Lung microvascular endothelial cell (primary cell): ENCODE data around the gene FAM83G. TPM values are rescaled to one million over a fixed set of nuclear protein-coding genes. Genes with fewer than 3 reads are reported as not detected.
"Not testable (repeated sequence)": the region's sequence is repeated elsewhere in the genome, so short reads cannot be mapped to it uniquely, and the experiment has no call there.

Experiments used
- DNase-seq, 2 donors: peaks; one replicate each; pipeline versions ENCODE4 v3.0.0 to v3.0.0-alpha.2; 2010; ENCODE audit warnings: low read depth in 2 of 2
- total RNA-seq: library from RNA; depleted of rRNA; stranded (reverse); fragments of >200 nt; gene quantifications from 2 replicates; pipeline ENCODE4 v1.2.1, GENCODE V29; 2014

Gene FAM83G, protein sequence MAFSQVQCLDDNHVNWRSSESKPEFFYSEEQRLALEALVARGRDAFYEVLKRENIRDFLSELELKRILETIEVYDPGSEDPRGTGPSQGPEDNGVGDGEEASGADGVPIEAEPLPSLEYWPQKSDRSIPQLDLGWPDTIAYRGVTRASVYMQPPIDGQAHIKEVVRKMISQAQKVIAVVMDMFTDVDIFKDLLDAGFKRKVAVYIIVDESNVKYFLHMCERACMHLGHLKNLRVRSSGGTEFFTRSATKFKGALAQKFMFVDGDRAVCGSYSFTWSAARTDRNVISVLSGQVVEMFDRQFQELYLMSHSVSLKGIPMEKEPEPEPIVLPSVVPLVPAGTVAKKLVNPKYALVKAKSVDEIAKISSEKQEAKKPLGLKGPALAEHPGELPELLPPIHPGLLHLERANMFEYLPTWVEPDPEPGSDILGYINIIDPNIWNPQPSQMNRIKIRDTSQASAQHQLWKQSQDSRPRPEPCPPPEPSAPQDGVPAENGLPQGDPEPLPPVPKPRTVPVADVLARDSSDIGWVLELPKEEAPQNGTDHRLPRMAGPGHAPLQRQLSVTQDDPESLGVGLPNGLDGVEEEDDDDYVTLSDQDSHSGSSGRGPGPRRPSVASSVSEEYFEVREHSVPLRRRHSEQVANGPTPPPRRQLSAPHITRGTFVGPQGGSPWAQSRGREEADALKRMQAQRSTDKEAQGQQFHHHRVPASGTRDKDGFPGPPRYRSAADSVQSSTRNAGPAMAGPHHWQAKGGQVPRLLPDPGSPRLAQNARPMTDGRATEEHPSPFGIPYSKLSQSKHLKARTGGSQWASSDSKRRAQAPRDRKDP
- total RNA-seq = 5.7 and 8.1 TPM in 2 replicates

DNA sequence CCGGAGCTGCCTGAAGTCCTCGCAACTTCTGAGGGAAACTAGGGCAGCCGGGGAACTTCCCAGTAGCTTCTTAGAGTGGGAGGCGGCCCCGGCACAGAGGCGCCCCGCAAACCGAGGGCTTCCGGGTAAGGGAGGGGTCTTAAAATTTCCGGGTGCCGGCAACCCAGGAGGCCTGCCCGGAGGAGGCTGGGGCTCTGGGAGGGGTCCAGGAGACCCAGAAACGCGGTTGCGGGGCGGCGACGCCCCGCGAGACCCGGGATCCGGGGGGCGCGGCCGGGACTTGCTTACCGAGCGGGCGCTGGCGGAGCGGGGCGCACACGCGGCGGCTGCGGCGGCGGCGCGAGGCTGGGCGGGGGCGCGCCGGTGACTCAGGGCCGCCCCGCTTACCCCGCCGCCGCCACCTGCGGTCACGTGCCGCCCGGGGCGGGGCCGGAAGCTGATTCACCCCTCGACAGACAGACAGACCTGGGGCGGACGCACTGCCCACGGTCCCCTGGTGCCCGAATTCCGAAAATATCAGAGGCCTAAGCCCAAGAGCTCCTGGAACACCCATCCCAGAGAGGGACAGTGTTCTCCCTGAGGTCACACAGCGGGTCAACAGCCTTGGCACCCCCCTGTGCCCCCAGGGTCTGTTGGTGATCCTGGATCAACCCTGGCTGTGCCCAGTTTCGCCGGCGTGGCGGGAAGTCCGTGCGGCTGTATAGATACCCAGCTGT lies at the start of gene FAM83G:
FAM83G (minus strand) TSS at position 344 of the 716 bp plus-strand sequence. CDS start 723 bp downstream, outside the sequence.
- peak; percentile 72 to 74 for DNase-seq

DNA sequence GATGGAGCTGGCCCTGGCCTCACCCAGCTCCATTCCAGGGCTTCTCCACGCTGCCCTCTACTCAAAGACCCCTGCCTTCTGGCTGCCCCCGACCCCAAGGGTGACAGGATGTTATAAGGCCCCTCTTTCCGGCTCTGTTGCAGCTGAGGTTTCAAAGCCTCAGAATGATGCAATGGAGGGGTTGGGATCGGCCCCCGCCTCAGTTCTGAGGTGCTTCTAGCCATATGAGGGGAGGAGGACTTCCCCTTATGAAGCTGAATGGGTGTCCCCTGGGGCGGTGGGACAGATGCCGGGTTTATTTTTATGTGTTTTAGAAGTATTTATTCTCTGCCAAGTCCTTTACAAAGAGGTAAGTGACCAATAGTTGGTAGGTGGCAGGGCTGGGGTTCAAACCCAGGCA lies 44.3 kb upstream of the FAM83G start:
- DNase-seq = not testable (repeated sequence)

DNA sequence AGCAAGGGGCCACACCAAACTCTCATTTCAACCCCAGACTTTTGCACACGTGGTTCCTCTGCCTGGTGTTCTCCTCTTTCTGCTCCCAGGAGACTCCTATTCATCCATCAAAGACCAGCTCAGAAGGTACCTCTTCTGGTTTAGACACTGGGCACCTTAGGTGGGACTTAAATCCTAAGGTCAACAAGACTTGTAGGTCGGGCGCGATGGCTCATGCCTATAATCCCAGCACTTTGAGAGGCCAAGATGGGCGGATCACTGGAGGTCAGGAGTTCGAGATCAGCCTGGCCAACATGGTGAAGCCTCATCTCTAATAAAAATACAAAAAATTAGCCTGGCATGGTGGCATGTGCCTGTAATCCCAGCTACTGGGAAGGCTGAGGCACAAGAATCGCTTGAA lies 42.9 kb upstream of the FAM83G start:
- DNase-seq = not testable (repeated sequence)

DNA sequence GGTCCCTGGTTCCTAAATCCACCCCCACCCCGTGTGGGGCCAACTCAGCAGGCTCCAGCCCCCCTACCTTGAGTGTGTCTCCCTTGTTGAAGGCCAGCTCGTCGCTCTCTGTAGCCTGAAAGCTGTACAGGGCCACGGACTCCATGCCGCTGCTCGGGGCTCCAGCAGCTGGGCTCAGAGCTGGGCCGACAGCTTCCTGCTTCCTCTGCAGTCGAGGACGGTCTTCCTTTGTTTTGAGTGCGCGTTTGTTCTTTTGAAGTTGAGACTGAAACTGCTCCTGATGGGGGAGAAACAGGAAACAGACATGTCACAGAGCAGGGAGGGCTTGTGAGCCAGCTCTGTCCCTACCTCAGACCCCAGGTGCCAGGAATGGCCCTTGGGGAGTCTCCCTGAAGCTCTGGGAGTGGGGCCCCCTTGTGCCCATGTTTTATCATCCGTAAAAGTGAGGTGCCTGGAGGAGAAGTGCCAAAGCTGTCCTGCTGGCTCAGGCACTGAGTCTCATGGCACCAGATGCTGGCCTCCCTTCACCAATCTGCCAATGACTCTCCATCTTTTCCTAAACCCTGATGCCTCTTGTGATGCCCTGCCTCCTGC lies 42.3 kb upstream of the FAM83G start, which contains the start of gene GRAP:
GRAP (minus strand) TSS at position 176 of the 594 bp plus-strand sequence; CDS start at position 145, 31 bp downstream.
- not testable (repeated sequence) for DNase-seq

DNA sequence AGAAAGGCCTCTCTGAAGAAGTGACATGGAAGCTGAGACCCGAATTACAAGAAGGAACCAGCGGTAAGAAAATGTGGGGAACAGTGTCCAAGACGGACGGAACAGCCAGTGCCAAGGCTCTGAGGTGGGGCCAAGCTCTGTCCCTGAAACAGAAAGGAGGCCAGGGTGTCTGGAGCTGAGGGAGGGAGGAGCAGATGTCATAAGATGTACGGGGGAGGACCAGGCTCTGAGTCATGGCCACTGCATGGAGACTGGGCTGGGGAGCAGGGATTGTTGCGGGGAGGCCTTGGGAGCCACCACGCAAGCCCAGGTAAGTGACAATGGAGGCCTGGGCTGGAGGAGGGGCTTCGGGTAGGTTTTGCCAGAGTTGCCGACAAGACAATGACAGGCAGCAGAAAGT lies 40.1 kb upstream of the FAM83G start:
- not testable (repeated sequence) for DNase-seq

DNA sequence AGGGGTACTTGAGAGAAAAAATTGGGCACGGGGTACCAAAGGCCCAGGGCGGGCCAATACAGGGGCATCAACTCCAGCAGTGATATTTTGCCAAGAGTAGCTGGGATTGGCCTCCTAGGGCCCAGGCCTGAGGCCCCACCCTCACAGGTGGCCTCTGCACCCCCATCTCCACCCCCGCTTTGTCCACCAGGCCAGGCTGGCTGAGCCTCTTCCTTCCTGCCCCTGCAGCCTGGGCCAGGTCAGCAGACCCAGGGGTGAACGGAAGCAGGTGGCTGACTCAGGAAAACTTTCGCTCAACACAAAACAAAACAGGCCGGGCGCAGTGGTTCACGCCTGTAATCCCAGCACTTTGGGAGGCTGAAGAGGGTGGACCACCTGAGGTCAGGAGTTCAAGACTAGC lies 38.5 kb upstream of the FAM83G start:
- not testable (repeated sequence) for DNase-seq

DNA sequence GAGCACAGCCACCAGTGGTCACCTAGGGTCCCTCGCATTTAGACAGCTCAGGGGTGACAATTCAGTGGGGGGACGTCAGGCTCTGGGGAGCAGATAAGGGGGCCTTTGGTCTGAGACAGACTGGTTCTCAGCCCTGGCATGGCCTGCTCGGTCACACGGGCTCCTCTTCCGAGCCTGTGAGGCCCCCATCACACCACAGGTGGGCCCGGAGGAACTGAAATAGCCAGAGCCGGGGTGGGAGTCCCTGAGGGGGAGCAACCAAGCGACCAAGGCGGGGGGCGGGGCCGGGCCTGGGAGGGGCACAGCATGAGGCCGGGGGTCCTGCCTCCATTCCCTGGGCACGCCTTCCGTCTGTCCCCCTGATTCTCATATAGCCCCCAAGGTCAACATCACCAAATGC lies 37.8 kb upstream of the FAM83G start:
- not testable (repeated sequence) for DNase-seq

DNA sequence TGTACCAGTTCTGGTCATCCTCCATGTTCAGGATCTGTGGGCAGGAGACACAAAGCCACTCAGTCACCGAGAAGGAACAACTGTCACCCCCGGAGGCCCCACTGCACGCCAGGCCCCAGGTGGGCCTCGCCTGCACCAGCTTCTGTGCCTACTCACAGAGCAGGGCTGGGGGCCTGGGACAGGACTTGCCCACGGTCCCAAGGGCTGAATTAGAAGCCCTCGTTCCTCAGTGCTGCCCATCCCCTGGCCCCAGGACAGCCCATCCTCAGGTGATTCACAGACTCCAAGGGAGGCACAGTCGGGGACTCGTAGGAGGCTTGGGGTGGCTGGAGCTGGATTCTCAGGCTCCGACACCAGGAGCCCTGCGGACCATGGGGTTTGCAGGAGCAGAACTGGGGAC lies 37.3 kb upstream of the FAM83G start:
- DNase-seq = not testable (repeated sequence)

DNA sequence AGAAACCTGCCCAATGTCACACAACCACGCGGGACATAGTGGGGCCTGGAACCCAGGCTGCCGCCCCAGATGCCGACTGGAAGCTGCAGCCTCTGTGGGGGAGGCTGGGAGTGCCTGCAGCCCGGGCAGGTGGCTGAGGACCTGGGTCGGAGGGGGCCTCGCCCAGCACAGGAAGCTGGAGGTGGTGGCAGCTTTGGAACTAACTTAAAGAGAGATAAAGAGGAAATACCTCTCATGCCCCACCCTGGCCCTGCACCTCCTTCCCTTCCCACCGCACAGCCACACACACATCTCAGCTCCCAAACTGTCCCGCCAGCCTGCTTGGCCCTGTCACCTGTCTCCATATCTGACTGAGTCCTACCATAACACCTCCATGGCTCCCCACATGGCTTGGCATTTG lies 35.8 kb upstream of the FAM83G start:
- not testable (repeated sequence) for DNase-seq

DNA sequence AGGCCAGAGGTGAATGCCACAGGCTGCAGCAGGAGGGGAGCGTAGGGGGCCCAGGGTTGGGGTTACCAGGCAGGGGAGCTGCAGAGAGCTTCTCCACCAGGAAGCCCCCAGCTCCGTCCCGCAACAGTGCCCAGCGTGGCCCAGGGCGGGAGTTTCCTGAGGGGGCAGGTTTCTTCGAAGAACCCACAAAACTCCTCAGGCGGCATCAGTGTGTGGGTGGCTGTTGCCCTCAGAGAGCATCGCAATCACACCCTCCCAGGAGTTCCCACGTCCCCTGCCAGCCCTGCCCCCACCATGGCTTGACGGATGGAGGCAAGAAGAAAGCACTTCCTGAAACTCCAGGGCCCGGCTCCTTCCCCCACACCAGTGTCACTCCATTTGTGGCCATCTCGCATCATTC lies 34.2 kb upstream of the FAM83G start:
- DNase-seq = not testable (repeated sequence)

DNA sequence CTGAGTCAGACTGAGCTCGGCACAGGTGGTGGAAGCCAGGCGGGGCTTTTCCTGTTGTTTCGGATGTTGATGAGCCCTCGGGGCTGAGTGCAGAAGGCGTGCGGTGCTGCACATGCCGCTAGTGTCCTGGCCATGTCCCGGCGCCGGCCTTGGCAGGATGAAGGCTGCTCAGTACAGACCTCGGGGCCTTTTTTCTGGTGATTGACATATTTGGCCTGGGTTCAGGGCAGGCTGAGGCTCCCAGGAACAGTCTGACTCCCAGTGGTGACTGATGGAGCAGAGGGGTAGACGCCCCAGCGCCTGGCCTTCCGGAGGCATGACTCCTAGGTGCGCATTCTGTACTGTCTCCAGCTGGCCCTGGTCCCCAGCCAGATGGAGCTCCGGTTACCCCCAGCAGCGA lies 33.4 kb upstream of the FAM83G start:
- not testable (repeated sequence) for DNase-seq

DNA sequence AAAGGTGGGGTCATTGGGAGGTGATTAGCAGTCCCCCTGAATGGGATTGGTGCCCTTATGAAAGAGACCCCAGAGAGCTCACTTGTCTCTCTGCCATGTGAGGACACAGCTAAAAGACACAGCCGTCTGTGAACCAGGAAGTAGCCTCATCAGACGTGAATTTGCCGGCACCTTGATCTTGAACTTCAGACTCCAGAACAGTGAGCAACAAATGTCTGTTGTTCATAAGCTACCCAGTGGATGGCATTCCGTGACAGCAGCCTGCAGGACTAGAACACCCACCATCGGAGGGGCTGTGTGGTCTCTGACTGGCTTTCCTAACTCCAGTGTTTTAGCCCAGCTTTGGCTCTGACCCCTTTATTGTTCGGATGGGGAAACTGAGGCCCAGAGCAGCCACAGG lies 33.0 kb upstream of the FAM83G start:
- DNase-seq = not testable (repeated sequence)

DNA sequence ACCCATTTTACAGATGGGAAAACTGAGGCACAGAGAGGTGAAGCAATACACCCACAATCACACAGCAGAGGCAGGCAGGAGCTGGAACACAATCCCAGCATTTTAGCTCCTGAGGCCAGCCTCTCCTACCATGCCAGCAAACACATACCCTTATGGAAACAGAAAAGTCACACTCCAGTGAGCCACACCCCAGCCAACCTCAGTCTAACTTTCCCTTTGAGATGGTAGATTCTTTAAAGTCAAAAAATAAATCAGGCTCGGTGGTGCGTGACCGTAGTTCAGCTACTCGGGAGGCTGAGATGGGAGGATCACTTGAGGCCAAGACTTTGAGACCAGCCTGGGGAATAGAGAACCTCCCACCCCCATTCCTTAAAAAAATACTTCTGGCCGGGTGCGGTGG lies 31.6 kb upstream of the FAM83G start:
- DNase-seq = not testable (repeated sequence)

DNA sequence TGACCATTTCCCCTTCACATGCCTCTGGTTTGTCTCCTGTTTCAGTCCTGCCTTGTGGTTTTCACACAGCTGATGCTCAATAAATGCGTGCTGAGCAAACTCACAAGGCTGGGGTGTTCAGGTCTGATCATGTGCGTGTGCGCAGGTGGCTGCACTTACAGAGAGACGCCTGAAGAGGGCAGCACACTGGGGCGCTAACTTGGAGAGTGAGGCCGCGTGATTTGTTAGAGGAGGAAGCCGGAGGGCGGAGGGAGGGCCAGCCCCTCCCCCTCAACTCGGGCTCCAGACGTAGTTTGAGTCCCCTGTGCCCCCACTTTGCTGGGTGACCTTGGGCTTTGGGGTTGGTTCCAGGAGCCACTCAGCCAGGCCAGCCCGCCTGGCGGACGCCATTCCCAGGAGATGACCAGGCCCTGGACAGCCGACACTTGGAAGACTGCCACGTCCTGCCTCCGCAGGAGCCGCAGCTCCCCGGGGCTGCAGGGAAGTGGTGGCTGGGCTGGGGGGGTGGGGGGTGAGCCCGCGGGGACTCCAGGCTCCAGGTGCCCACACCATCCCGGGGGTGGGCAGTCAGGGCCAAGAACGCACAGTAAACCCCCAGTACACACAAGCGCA lies 27.9 kb upstream of the FAM83G start:
- not testable (repeated sequence) for DNase-seq

DNA sequence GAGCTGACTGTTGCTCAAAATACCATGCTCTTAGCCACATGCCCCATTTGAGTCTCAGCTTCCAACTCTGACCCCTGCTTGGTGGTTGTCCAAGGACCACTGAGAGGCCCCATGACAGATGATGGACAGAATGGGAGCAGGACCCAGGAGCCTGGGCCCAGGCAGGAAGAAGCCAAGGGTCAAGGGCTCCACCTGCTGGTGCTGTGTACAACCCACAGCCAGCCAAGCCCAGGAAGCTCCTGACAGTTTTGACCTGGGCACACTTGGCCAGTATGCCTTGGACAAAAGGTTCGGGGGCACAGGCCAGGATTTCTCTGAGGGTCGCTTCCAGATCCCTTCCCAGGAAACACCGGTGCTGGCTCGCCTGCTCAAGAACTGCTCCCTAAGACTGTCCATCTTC lies 27.2 kb upstream of the FAM83G start:
- not testable (repeated sequence) for DNase-seq

DNA sequence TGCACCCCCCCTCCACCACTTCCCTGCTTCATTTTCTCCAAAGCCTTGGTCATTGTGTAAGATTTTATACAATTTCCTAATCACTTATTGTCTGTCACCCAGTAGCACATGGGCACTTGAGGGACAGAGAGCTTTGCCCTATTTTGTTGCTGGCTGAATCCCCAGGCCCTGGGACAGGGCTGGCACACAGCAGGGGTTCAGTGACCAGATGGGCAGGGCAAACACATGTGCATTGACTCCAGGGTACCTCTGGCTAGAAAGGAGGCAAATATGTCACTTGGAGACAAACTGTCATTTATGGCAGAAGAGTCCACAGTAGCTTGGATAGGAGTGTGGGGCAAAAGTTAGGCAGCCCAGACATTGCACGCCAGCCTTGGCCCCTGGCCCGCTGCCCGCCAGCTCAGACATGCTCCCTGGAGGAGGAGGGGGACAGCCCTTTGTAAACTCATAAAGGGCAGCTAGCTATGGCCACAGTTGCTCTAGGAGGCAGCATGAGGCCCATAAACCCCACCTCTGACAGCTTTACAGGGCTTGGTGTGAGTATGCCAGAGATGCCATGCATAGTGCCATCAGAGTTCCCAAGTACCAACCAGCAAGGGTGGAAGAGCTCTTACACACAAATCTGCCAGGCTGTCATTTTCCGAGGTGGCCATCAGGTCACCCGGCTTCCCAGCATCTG lies 26.3 kb upstream of the FAM83G start:
- not testable (repeated sequence) for DNase-seq

DNA sequence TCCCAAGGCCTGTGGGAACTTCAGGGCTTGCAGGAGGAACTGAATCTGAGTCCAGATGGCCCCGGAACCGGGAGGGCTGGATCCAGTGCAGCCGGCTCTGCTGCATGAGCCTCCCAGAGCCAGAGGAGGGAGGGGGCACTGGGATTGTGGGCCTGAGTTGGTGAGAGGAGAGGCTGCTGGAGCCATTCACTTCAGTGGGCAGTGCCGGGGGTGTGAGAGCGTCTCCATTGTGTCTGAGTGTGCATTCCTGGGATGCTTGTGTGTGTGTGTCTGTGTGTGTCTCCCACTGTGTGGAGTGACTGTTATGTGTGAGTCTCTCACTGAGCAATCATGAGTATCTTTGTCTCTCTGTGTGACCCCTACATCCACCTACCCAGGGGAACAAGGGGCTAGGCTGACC lies 25.2 kb upstream of the FAM83G start:
- not testable (repeated sequence) for DNase-seq

DNA sequence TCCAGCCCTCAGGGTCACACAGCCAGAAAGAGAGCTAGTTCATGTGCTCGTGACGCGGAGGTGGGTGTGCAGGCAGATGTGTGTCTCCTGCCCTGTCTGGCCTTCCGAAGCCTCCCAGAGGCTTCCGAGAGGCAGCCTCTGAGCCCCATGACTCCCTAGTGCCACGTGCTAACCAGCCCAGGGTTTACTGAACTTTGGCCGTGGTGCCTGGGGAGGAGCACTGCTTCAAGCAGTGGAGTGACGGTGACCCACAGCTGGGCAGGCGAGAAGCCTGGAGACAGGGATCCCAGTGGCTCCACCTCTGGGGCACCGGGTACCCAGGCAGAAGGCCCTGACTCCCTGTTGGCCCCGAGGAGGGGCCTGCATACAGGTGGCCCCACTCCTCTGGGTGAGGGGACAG lies 24.1 kb upstream of the FAM83G start:
- DNase-seq = not testable (repeated sequence)

DNA sequence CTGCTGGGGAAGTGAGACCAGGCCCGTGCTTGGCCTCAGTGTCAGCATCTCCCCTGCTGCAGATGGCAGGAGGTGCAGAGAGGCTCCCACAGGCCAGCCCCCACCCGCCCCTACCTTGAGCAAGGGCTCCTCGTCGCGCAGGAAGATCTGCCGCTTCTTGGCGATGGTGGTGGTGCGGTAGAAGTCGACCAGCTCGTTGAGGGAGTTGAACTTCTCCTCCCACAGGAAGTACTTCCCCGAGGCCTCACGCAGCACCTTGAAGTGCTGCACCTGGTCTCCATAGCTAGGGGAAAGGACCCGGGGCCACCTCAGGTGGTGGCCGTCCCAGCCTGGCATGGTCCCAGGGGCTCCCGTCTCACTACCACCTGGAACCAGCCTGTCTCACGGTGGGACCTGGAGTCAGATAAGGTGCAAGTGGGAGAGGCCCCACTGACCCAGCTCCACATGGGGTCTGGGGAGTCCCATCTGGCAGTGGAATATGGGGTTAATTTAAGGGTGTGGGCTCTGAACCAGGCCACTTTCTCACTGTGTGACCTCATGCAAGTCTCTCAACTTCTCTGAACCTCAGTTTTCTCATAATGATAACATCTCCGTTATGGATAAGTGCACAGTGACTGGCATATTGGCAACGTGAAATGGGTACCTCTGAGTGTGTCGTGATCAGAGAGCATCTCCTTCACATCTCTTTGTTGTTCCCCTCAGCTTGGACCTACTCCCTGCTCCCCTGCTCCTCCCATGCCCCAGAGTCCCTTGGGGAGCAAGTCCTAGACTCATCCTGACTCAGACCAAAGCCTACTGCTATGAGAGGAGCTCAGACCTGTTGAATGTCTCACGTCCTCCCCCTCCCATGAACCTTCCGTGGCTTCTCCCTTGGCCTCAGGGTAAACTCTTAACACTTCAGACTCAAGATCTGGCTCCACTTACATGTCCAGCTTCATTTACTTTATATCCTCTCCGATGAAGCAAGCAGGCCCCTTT lies 19.8 kb upstream of the FAM83G start:
- DNase-seq = no peak
